ENCODE results near the gene IFITM10.

DNA sequence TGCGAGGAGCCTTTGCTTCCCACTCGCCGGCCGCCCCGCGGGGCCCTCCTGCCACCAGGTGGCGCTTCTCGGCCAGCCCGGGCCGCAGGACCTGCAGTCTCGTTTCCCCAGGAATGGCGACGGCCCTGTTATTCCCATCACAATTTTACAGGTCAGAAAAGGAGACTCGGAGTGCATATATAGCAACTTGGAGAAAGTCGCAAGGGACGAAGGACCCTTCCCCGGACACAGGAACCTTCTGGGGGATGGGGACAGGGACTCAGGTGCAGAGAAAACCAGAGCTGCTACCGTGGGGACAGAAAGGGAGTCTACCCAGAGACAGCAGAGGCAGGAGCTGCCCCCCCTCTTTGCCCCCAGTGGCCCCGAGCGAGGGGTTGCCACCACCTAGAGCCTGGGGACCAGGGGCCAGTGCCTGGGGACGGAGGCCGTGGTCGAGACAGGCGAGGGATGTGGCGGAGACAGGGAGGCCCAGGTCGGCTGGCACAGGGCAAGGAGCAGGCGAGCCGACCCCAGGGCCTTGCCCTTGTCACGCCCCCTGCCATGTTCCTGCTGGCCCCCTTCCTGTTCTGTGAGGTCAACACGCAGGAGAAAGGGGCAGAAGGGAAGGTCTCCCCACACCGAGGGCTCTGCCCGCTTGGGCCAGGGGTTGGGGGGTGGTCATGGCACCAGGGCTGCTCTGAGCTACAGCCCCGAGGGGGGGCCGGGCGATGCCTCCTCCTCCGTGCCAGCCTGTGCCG lies 56.9 kb downstream of the IFITM10 start:
- TF ChIP-seq EZH2 (IDR thresholded peaks at IDR 0.05; ENCODE audit: borderline replicate concordance, low read length) = no peak
- TF ChIP-seq, protein P1, sequence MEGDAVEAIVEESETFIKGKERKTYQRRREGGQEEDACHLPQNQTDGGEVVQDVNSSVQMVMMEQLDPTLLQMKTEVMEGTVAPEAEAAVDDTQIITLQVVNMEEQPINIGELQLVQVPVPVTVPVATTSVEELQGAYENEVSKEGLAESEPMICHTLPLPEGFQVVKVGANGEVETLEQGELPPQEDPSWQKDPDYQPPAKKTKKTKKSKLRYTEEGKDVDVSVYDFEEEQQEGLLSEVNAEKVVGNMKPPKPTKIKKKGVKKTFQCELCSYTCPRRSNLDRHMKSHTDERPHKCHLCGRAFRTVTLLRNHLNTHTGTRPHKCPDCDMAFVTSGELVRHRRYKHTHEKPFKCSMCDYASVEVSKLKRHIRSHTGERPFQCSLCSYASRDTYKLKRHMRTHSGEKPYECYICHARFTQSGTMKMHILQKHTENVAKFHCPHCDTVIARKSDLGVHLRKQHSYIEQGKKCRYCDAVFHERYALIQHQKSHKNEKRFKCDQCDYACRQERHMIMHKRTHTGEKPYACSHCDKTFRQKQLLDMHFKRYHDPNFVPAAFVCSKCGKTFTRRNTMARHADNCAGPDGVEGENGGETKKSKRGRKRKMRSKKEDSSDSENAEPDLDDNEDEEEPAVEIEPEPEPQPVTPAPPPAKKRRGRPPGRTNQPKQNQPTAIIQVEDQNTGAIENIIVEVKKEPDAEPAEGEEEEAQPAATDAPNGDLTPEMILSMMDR (conservative IDR thresholded peaks at IDR 0.05 in 1 of 2, IDR thresholded peaks at IDR 0.05 in 1 of 2; ENCODE audit: extremely low read depth in 1 of 2, insufficient read depth in 1 of 2, low read depth in 1 of 2, low read length in 2 of 2) = peak; percentile 75 to 97

Data from mammary epithelial cell (primary cell).